ENCODE data around the gene SORT1. TPM values are rescaled to one million over a fixed set of nuclear protein-coding genes. Genes with fewer than 3 reads are reported as not detected.

SORT1 gene
- total RNA-seq, 1 donor from 2014 or later = 41.9 TPM

GRCh38 chr1:109433322-109433721, 35.6 kb upstream of the SORT1 start:
- no peak for TF ChIP-seq CTCF (conservative IDR thresholded peaks at IDR 0.05; ENCODE audit: low read depth, low read length)
- DNase-seq (ENCODE audit: low read depth) = no peak
- H3K4me3 ChIP-seq (ENCODE audit: low read depth, low read length) = no peak overlapping the region

GRCh38 chr1:109432336-109432735, 34.6 kb upstream of the SORT1 start:
- TF ChIP-seq CTCF (conservative IDR thresholded peaks at IDR 0.05; ENCODE audit: low read depth, low read length) = no peak
- H3K4me3 ChIP-seq (ENCODE audit: low read depth, low read length) = no peak overlapping the region
- no peak for DNase-seq (ENCODE audit: low read depth)

GRCh38 chr1:109427171-109427467, 29.4 kb upstream of the SORT1 start:
- DNase-seq (ENCODE audit: low read depth) = no peak
- TF ChIP-seq CTCF (conservative IDR thresholded peaks at IDR 0.05; ENCODE audit: low read depth, low read length) = no peak
- H3K4me3 ChIP-seq (ENCODE audit: low read depth, low read length) = peak overlapping the region; percentile 90

- no peak for TF ChIP-seq CTCF (conservative IDR thresholded peaks at IDR 0.05; ENCODE audit: low read depth, low read length)
- H3K4me3 ChIP-seq (ENCODE audit: low read depth, low read length) = peak within 1 kb of the TSS; percentile 90
- DNase-seq (ENCODE audit: low read depth) = peak; percentile 98
Measured at GRCh38 chr1:109426281-109427170, 28.8 kb upstream of the SORT1 start, which contains the start of gene PSMA5. Gene PSMA5, minus strand, starts transcription at chr1:109426448. Its CDS starts 118 bp downstream, at chr1:109426330.

- no peak for DNase-seq (ENCODE audit: low read depth)
- peak overlapping the region; percentile 90 for H3K4me3 ChIP-seq (ENCODE audit: low read depth, low read length)
- no peak for TF ChIP-seq CTCF (conservative IDR thresholded peaks at IDR 0.05; ENCODE audit: low read depth, low read length)
Measured at GRCh38 chr1:109425391-109426280, 27.9 kb upstream of the SORT1 start.

- no peak overlapping the region for H3K4me3 ChIP-seq (ENCODE audit: low read depth, low read length)
- DNase-seq (ENCODE audit: low read depth) = no peak
- TF ChIP-seq CTCF (conservative IDR thresholded peaks at IDR 0.05; ENCODE audit: low read depth, low read length) = no peak
Measured at GRCh38 chr1:109423498-109423897, 25.8 kb upstream of the SORT1 start.

Data from epithelial cell of proximal tubule (primary cell).